ENCODE measurements around the gene CHCHD1. TPM values are rescaled to one million over a fixed set of nuclear protein-coding genes. Genes with fewer than 3 reads are reported as not detected.

The CHCHD1 gene
- total RNA-seq, 1 donor from 2014 or later = 25.3 TPM

DNA sequence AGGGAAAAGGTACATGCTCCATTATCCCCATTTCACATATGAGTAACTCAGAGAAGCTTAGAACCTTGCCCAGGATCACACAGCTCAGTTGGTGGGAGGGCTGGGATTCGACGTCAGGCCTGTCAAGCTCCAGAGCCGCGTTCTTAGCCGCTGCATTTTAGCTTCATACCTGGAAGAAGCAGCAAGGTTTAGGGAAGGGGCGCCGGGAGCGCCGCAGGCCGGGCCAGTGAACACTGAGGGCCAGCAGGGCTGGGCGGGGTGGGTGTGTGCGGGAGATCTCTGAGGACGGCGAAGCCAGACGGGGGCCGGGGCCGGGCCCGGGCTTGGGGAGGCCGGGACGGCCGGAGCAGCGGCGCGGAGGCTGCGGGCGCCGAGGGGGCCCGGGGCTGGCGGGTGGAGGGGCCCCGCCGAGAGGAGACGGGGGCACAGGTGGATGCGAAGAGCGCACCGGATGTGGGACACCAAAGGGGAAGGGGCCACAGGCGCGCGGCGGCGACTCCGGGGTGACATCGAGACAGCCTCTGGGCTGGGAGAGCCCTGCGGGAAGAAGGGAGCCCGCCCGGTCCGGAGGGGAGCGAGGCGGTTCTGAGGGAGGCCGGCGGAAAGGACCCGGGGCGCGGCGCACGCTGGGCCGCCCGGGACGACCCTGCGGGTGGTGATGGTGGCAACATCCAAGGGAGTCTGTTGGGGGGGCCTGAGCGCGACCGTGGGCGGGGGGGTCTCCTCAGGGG, 29.1 kb downstream of the CHCHD1 start:
- DNase-seq (ENCODE audit: low read depth) = no peak
- TF ChIP-seq, protein P1, sequence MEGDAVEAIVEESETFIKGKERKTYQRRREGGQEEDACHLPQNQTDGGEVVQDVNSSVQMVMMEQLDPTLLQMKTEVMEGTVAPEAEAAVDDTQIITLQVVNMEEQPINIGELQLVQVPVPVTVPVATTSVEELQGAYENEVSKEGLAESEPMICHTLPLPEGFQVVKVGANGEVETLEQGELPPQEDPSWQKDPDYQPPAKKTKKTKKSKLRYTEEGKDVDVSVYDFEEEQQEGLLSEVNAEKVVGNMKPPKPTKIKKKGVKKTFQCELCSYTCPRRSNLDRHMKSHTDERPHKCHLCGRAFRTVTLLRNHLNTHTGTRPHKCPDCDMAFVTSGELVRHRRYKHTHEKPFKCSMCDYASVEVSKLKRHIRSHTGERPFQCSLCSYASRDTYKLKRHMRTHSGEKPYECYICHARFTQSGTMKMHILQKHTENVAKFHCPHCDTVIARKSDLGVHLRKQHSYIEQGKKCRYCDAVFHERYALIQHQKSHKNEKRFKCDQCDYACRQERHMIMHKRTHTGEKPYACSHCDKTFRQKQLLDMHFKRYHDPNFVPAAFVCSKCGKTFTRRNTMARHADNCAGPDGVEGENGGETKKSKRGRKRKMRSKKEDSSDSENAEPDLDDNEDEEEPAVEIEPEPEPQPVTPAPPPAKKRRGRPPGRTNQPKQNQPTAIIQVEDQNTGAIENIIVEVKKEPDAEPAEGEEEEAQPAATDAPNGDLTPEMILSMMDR (IDR thresholded peaks at IDR 0.05; ENCODE audit: insufficient read depth, low read depth, low read length) = no peak
- no peak for TF ChIP-seq EZH2 (IDR thresholded peaks at IDR 0.05; ENCODE audit: insufficient read depth, low read length)

DNA sequence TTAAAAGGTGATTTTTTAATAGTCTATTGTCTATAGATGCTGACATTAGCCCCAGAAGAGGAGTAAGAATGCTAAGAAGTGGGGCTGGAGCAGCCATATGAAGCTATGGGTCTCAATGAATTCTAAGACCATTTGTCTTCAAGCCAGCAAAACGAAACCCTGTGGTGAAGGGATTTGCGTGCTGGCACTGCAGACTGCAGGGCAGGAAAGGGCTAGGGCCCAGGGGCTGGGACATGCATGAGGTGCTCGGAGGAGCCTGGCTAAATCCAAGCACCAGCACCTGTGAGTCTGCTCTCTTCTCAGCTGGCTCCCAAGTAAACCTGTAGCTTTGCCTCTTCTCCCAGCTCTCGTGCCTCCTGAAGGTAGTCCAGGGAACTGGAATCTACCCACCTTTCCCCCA, 30.8 kb downstream of the CHCHD1 start:
- DNase-seq (ENCODE audit: low read depth) (no peak), FAIRE-seq (no peak)
- Histone ChIP-seq H4K20me1 (ENCODE audit: insufficient read depth, low read length) (peaks cover 17% of the 10 kb centered on the region), H3K4me2 (ENCODE audit: low read length) (no peak overlapping the region), H3K27me3 (ENCODE audit: insufficient read depth, low read length) (no peaks in the 10 kb centered on the region), H3K27ac (ENCODE audit: low read depth, low read length) (no peak overlapping the region), H2AFZ (ENCODE audit: low read depth, low read length) (no peak overlapping the region), H3K79me2 (ENCODE audit: insufficient read depth, low read length) (peaks cover 8% of the 10 kb centered on the region), H3K36me3 (ENCODE audit: insufficient read depth, low read length) (peaks cover 7% of the 10 kb centered on the region), H3K9me3 (ENCODE audit: insufficient read depth, low read depth, low read length) (no peaks in the 10 kb centered on the region), H3K4me3 (ENCODE audit: insufficient read depth, low read depth, low read length) (no peak overlapping the region), H3K9ac (ENCODE audit: low read length) (no peak overlapping the region), H3K4me1 (ENCODE audit: insufficient read depth, low read length) (peaks cover 18% of the 10 kb centered on the region)
- H3K27ac Mint-ChIP-seq (ENCODE audit: unreplicated experiment) = no peak overlapping the region
- H3K9me3 Mint-ChIP-seq (ENCODE audit: unreplicated experiment) = no peaks in the 10 kb centered on the region
- peaks cover 22% of the 10 kb centered on the region for H3K36me3 Mint-ChIP-seq (ENCODE audit: low read depth, unreplicated experiment)
- TF ChIP-seq, protein P1 (IDR thresholded peaks at IDR 0.05; ENCODE audit: insufficient read depth, low read depth, low read length) = no peak
- TF ChIP-seq EZH2 (IDR thresholded peaks at IDR 0.05; ENCODE audit: insufficient read depth, low read length) = no peak
- no peaks in the 10 kb centered on the region for H3K27me3 Mint-ChIP-seq (ENCODE audit: low read depth, unreplicated experiment)
- H3K4me3 Mint-ChIP-seq (ENCODE audit: unreplicated experiment) = no peak overlapping the region
- peaks cover 18% of the 10 kb centered on the region for H3K4me1 Mint-ChIP-seq (ENCODE audit: low read depth, unreplicated experiment)

More for the DNA sequence above, 29.1 kb downstream of the CHCHD1 start:
- H4K20me1 ChIP-seq (ENCODE audit: insufficient read depth, low read length) = peaks cover 33% of the 10 kb centered on the region
- peaks cover 17% of the 10 kb centered on the region for H3K79me2 ChIP-seq (ENCODE audit: insufficient read depth, low read length)
- peak overlapping the region; percentile 86 for H3K4me3 Mint-ChIP-seq (ENCODE audit: unreplicated experiment)
- no peaks in the 10 kb centered on the region for H3K27me3 Mint-ChIP-seq (ENCODE audit: low read depth, unreplicated experiment)
- H3K36me3 Mint-ChIP-seq (ENCODE audit: low read depth, unreplicated experiment) = peaks cover 26% of the 10 kb centered on the region
- H3K27ac ChIP-seq (ENCODE audit: low read depth, low read length) = peak overlapping the region; percentile 78
- peak overlapping the region; percentile 55 for H2AFZ ChIP-seq (ENCODE audit: low read depth, low read length)
- H3K36me3 ChIP-seq (ENCODE audit: insufficient read depth, low read length) = peaks cover 20% of the 10 kb centered on the region
- peak overlapping the region; percentile 76 for H3K4me3 ChIP-seq (ENCODE audit: insufficient read depth, low read depth, low read length)
- peak overlapping the region; percentile 83 for H3K4me2 ChIP-seq (ENCODE audit: low read length)
- peaks cover 14% of the 10 kb centered on the region for H3K4me1 Mint-ChIP-seq (ENCODE audit: low read depth, unreplicated experiment)
- peaks cover 11% of the 10 kb centered on the region for H3K4me1 ChIP-seq (ENCODE audit: insufficient read depth, low read length)
- no peaks in the 10 kb centered on the region for H3K9me3 ChIP-seq (ENCODE audit: insufficient read depth, low read depth, low read length)
- no peak for FAIRE-seq
- H3K27me3 ChIP-seq (ENCODE audit: insufficient read depth, low read length) = no peaks in the 10 kb centered on the region
- no peaks in the 10 kb centered on the region for H3K9me3 Mint-ChIP-seq (ENCODE audit: unreplicated experiment)
- peak overlapping the region; percentile 92 for H3K9ac ChIP-seq (ENCODE audit: low read length)
- peak overlapping the region; percentile 55 for H3K27ac Mint-ChIP-seq (ENCODE audit: unreplicated experiment)

DNA sequence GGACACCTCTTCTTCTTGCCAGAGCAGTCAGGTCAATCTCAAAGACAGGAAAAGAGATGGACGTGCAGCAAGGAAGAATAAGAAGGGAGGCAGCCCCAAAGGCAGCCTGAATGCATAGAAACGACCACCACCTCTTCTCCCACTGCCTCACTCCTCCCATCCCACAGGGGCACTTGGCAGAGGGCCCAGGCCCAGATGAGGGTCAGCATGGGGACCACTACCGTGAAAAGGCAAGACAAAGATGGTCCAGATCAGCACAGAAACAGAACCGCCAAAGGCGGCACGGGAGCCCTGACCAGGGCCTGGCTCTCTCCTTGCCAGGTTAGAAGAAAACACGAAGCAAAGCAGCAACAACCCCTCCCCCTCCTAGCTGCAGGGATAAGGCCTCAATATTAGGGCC, 31.5 kb downstream of the CHCHD1 start:
- H4K20me1 ChIP-seq (ENCODE audit: insufficient read depth, low read length) = peaks cover 12% of the 10 kb centered on the region
- peaks cover 18% of the 10 kb centered on the region for H3K4me1 Mint-ChIP-seq (ENCODE audit: low read depth, unreplicated experiment)
- H3K4me3 ChIP-seq (ENCODE audit: insufficient read depth, low read depth, low read length) = no peak overlapping the region
- FAIRE-seq (no peak), DNase-seq (ENCODE audit: low read depth) (no peak)
- H3K9me3 Mint-ChIP-seq (ENCODE audit: unreplicated experiment) = no peaks in the 10 kb centered on the region
- TF ChIP-seq EZH2 (IDR thresholded peaks at IDR 0.05; ENCODE audit: insufficient read depth, low read length) = no peak
- TF ChIP-seq, protein P1 (IDR thresholded peaks at IDR 0.05; ENCODE audit: insufficient read depth, low read depth, low read length) = no peak
- H3K27ac Mint-ChIP-seq (ENCODE audit: unreplicated experiment) = no peak overlapping the region
- no peaks in the 10 kb centered on the region for H3K27me3 Mint-ChIP-seq (ENCODE audit: low read depth, unreplicated experiment)
- no peaks in the 10 kb centered on the region for H3K27me3 ChIP-seq (ENCODE audit: insufficient read depth, low read length)
- no peak overlapping the region for H3K4me2 ChIP-seq (ENCODE audit: low read length)
- H3K9me3 ChIP-seq (ENCODE audit: insufficient read depth, low read depth, low read length) = no peaks in the 10 kb centered on the region
- peaks cover 6% of the 10 kb centered on the region for H3K79me2 ChIP-seq (ENCODE audit: insufficient read depth, low read length)
- no peak overlapping the region for H3K27ac ChIP-seq (ENCODE audit: low read depth, low read length)
- peaks cover 25% of the 10 kb centered on the region for H3K36me3 Mint-ChIP-seq (ENCODE audit: low read depth, unreplicated experiment)
- H3K4me3 Mint-ChIP-seq (ENCODE audit: unreplicated experiment) = no peak overlapping the region
- H3K36me3 ChIP-seq (ENCODE audit: insufficient read depth, low read length) = peaks cover 4% of the 10 kb centered on the region
- no peak overlapping the region for H2AFZ ChIP-seq (ENCODE audit: low read depth, low read length)
- H3K9ac ChIP-seq (ENCODE audit: low read length) = no peak overlapping the region
- H3K4me1 ChIP-seq (ENCODE audit: insufficient read depth, low read length) = peaks cover 18% of the 10 kb centered on the region
